SU-DHL-6 (cell line): ENCODE data around the gene GPBP1L1.

Experiments used
- CTCF ChIP-seq: fragments of 200-600 bp; sonication (generic); IDR thresholded peaks from one replicate; pipeline ENCODE4 v1.5.1; 2017; ENCODE audit warnings: antibody characterized with exemption, mild to moderate bottlenecking, low read length, moderate library complexity; ENCODE audit not compliant: insufficient read depth, poor library complexity, severe bottlenecking
- EZH2phosphoT487 ChIP-seq: fragments of 200-600 bp; sonication (generic), shearing (Covaris generic); conservative IDR thresholded peaks from 2 replicates; pipeline ENCODE4 v1.6.1; 2018; ENCODE audit warnings: mild to moderate bottlenecking, antibody characterized with exemption, low read length, moderate library complexity, mixed read lengths

GRCh38 chr1:45682942-45683341 is 3.4 kb downstream of the GPBP1L1 start:
- TF ChIP-seq CTCF = no peak
- no peak for TF ChIP-seq EZH2phosphoT487
